Ectodermal cell (in vitro differentiated cells): ENCODE results near the gene VSTM4.

Experiments used
- H3K27ac ChIP-seq: 2 replicates; pipeline ENCODE4 v1.7.0; 2013; ENCODE audit warnings: mild to moderate bottlenecking, low read depth, low read length; ENCODE audit not compliant: insufficient read depth, poor library complexity, severe bottlenecking
- H3K27me3 ChIP-seq: 2 replicates; pipeline ENCODE4 v1.7.0; 2013; ENCODE audit warnings: mild to moderate bottlenecking, low read length; ENCODE audit not compliant: insufficient read depth, control insufficient read depth, poor library complexity, severe bottlenecking
- H3K36me3 ChIP-seq: one replicate; pipeline ENCODE4 v1.7.0; 2013; ENCODE audit warnings: low read length; ENCODE audit not compliant: control insufficient read depth, insufficient read depth
- H3K4me1 ChIP-seq: one replicate; pipeline ENCODE4 v1.7.0; 2013; ENCODE audit warnings: low read length; ENCODE audit not compliant: control insufficient read depth, insufficient read depth
- H3K4me3 ChIP-seq: 2 replicates; pipeline ENCODE4 v1.7.0; 2013; ENCODE audit warnings: low read depth, low read length, control low read depth; ENCODE audit not compliant: insufficient read depth
- H3K9me3 ChIP-seq: 2 replicates; pipeline ENCODE4 v1.7.0; 2013; ENCODE audit warnings: mild to moderate bottlenecking, low read length, moderate library complexity; ENCODE audit not compliant: control insufficient read depth
- WGBS, 2 experiments: methylation state at CpG; one replicate each; pipeline ENCODE4 v1.1.7; 2013; ENCODE audit warnings: missing lambda C conversion rate in 2 of 2; 5-methylcytosine and 5-hydroxymethylcytosine counted together

VSTM4 gene

DNA sequence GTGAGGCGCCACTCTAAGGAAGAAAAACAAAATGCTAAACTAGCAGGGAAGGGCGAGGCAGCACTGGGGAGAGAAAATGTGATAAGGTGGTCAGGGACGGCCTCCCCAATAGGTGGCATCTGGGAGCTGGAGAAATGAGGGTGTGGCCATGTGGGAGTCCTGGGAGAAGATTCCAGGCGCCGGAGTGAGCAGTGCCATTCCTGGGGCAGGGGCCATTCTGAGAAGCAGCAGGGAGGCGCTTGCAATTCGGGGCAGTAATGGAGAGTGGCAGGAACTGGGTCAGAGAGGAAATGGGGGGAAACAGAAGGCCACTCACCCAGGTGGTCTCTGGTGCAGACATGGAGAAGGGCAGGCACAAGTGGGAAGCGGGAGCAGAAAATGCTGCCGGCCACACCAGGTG lies 113.9 kb downstream of the VSTM4 start:
- H3K9me3 ChIP-seq = no peaks in the 10 kb centered on the region
- 52 to 58% methylated on average over 9 of the region's 9 CpGs for WGBS, 2 experiments
- peaks cover 3% of the 10 kb centered on the region for H3K4me1 ChIP-seq
- H3K27ac ChIP-seq = no peak overlapping the region
- no peak overlapping the region for H3K4me3 ChIP-seq
- no peaks in the 10 kb centered on the region for H3K36me3 ChIP-seq
- no peaks in the 10 kb centered on the region for H3K27me3 ChIP-seq

DNA sequence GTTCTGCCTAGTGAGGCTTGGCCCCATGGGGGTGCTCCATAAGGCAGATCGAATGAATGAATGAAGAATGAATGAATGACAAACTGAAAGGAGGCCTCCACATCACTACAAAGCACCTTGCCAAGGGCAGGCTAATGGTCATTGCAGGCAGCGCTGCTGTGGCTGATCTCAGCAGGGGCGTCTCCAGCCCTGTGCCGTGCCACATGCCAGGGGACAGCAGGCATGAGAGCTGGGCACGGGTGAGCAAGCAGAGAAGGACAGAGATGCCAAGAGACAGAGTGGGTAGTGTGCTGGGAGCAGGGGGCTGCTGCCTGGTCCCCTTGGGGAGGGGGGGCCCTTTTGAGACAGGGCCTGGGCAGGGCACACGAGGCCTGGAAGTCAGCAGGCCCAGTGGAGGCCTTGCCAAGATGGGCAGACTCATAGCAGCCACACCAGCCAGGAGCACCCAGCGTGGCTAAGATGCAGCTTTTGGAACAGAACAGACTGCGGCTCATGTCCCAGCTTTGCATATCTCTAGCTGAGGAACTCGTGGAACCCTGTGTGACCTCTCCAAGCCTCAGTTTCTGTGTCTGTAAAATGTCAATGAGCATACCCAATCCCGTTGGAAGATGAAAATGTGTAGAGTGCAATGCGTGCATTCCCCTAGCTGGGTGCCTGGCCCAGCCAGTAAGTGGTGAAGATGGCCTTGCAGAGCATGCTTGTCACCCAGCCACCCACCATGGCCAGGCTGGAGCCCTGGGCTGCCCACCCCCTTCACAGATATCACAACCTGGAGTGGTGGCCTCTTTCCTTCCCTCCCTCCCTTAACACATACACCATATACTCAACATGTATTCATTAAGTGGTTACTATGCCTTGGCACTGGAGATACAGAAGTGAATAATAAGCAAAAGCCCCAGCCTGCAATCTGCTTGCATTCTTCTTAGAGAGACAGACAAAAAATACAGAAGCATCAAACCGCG lies 114.6 kb downstream of the VSTM4 start:
- Histone ChIP-seq H3K27ac (no peak overlapping the region), H3K4me1 (peaks cover 3% of the 10 kb centered on the region), H3K27me3 (no peaks in the 10 kb centered on the region), H3K9me3 (no peaks in the 10 kb centered on the region), H3K4me3 (no peak overlapping the region), H3K36me3 (no peaks in the 10 kb centered on the region)
- WGBS, 2 experiments = 91% methylated on average over 13 of the region's 13 CpGs

DNA sequence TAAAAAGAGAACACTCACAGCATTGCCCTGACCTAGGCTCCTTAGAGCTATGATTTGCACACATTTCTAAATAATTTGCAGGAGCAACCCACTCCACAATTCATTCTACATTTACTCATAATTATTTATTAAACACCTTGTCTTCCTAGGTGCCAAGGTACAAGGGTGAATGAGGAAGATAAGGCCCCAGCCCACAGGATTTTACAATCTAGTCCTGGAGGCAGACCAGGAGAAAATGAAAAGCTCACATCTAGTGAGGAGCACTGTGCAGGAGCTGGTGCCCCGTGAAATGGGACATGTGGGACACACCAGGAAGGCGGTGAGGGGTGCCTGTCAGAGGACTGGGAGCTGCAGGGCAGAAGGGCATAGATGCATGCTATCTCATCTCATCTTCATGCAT lies 116.0 kb downstream of the VSTM4 start:
- Histone ChIP-seq H3K27ac (no peak overlapping the region), H3K36me3 (no peaks in the 10 kb centered on the region), H3K27me3 (no peaks in the 10 kb centered on the region), H3K4me1 (peaks cover 3% of the 10 kb centered on the region), H3K4me3 (no peak overlapping the region), H3K9me3 (no peaks in the 10 kb centered on the region)
- WGBS, 2 experiments = 88 to 94% methylated on average over 2 of the region's 2 CpGs

DNA sequence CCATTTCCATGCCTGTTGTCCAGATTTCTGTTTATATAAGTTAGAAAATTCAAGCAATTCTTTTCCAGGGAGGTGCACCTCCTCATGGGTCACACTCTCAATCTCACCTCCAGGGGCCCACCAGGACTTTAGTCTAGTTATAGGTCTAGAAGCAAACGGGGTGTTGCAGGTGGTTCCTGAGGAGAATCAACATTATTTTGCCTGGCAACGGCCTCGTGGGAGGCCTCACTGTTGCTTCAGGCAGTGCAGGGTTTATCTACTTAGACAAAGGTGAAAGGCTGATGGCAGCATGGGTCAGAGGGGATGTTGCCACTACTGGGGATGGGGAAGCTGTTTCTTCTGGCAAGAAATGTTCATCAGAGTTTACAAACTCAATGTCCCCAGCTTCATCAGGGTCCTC lies 119.0 kb downstream of the VSTM4 start:
- Histone ChIP-seq H3K36me3 (no peaks in the 10 kb centered on the region), H3K4me1 (no peaks in the 10 kb centered on the region), H3K27me3 (no peaks in the 10 kb centered on the region), H3K27ac (no peak overlapping the region), H3K4me3 (no peak overlapping the region), H3K9me3 (no peaks in the 10 kb centered on the region)
- 72 to 81% methylated on average over 3 of the region's 3 CpGs for WGBS, 2 experiments

DNA sequence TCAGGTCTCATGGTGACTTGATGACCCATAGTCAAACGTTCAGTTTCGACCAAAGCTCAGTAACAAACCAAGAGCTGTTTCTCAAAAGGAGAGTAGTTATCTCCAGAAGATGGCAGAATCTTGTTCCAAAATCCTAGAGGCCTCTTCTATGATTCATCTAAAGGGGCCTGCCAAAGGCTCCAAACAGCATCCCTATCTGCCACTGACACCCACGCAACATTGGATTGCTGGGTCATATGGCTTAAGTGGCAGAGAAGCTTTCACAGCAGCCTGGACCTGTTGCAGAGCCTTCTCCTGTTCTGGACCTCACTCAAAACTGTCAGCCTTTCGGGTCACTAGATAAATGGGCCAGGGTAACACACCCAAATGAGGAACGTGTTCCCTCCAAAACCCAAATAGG lies 121.7 kb downstream of the VSTM4 start:
- Histone ChIP-seq H3K4me3 (no peak overlapping the region), H3K4me1 (no peaks in the 10 kb centered on the region), H3K27me3 (no peaks in the 10 kb centered on the region), H3K27ac (no peak overlapping the region), H3K36me3 (no peaks in the 10 kb centered on the region), H3K9me3 (no peaks in the 10 kb centered on the region)
- WGBS, 2 experiments = 94 to 95% methylated on average over 5 of the region's 5 CpGs

DNA sequence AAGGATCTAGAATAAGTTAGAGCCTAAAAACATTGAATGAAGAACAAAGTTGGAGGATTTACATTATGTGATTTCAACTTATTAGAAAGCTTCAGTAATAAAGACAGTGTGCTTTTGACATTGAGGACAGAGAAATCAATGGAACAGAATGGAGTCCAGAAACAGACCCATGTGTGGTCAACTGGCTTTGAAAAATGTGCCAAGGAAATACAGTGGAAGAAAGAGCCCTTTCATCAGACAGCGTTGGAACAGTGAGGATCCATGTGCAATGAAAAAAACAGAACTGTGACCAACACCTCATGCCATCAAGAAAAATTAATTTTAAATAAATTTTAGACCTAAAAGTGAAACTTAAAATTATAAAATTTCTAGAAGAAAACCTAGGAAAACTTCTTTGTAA lies 125.1 kb downstream of the VSTM4 start:
- 89 to 100% methylated on average over 1 of the region's 1 CpG for WGBS, 2 experiments
- Histone ChIP-seq H3K27me3 (no peaks in the 10 kb centered on the region), H3K4me3 (no peak overlapping the region), H3K4me1 (no peaks in the 10 kb centered on the region), H3K36me3 (no peaks in the 10 kb centered on the region), H3K9me3 (no peaks in the 10 kb centered on the region), H3K27ac (no peak overlapping the region)

DNA sequence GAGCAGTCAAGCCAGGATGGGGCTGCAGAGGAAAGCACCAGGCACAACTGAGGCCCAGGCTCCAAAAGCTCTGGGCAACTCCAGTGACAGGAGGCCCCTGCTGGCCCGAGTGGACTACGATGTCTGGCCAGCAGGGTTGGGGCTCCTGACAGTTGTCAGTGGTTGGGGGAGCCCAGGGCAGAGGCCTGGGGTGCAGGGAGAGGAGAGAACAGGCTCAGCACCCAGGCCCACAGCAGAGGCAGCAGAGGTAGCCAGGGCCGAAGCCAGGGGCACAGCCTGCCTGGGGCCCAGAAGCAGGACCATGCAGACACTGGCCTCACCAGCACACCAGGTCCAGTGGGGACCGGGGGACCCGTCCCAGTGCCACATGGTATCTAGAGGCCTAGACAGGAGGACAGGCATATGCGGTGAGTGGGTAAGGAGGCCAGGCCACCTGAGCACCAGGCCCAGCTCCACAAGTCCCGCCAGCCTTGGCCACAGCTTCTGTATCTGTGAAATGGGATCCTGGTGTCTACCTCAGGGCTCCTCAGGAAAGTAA lies 129.6 kb downstream of the VSTM4 start:
- no peak overlapping the region for H3K4me3 ChIP-seq
- no peak overlapping the region for H3K27ac ChIP-seq
- H3K36me3 ChIP-seq = no peaks in the 10 kb centered on the region
- H3K4me1 ChIP-seq = no peaks in the 10 kb centered on the region
- no peaks in the 10 kb centered on the region for H3K27me3 ChIP-seq
- 93 to 94% methylated on average over 7 of the region's 7 CpGs for WGBS, 2 experiments
- no peaks in the 10 kb centered on the region for H3K9me3 ChIP-seq

DNA sequence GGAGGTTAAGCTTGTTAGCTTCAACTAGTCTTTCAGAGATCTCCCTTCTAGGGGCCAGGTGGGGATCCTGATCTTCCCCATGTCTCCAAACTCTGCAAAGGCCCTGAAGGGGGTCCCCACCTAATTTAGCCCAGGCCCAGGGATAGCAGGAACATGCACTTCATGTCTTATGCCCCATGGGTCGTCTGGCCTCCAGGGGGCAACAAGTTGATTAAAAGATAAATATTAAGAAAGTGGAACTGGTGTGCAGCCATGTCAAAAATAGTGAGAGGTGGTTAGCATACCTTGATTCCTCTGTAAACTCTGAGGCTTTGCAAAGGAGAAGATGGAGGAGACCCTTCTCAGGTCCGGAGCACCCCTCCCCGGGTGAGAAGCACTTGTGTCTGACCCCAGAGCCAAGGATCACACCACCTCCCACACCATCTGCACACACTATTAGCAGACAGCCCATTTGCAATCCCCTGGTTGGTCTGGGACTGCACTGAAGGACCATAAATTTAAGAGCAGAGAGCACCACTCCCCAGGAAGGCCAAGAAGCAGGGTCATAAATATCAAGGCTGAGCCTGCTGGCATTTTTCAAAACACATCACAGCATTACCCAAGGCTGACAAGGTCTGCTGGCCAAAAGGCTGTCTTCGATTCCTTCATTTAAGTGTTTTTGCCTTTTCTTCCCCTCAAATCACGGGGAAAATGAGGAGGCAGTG lies 131.5 kb downstream of the VSTM4 start:
- Histone ChIP-seq H3K27me3 (no peaks in the 10 kb centered on the region), H3K4me1 (no peaks in the 10 kb centered on the region), H3K27ac (no peak overlapping the region), H3K36me3 (no peaks in the 10 kb centered on the region), H3K4me3 (no peak overlapping the region), H3K9me3 (no peaks in the 10 kb centered on the region)
- 91 to 92% methylated on average over 5 of the region's 5 CpGs for WGBS, 2 experiments

DNA sequence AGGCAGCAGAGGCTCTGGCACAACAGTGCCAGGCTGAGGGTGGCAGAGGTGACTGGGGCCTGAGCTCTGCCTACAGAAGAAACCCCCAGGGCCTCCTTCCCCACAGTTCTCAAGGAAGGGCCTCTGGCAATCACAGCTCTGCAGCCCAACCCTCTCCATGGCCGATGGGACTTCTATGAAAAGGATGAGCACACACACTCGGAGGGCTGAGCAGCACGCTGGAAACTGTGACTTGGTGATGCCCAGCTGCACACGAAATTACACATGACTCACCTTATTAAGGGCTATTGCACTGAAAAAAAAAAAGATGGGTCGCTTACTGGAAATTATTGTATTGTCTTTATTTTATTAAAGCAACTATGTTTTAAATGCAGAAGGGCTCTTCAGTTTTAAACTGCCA lies 132.7 kb downstream of the VSTM4 start:
- 88 to 91% methylated on average over 4 of the region's 5 CpGs for WGBS, 2 experiments
- no peak overlapping the region for H3K4me3 ChIP-seq
- no peaks in the 10 kb centered on the region for H3K4me1 ChIP-seq
- H3K27ac ChIP-seq = no peak overlapping the region
- no peaks in the 10 kb centered on the region for H3K9me3 ChIP-seq
- no peaks in the 10 kb centered on the region for H3K27me3 ChIP-seq
- H3K36me3 ChIP-seq = no peaks in the 10 kb centered on the region

DNA sequence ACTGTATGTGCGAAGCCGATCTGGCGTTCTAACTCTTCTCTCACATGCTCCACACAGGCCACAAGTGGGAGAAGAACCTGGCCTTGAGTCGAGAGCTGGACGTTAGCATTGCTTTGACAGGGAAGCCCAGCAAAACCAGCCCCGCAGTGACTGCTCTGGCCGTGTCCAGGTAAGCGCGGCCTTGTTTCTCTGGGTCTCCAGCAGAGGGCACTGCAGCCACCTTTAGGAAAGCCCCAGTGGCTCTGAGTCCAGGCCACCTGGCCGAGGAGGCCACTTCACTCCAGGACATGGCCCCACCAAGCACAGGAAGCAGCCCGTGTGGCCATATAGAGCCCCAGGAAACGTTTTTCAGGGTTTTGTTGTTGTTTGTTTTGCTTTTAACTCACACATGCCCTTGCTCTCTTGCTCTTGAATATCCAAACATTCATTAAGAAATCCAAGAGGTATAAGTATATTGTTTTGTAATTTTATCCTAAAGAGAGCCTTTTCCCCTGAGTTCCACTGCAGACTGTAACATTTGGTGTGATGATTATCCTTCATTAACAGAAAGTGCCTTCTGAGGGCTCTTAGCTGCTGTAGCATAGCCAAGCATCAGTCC lies 133.9 kb downstream of the VSTM4 start:
- no peaks in the 10 kb centered on the region for H3K9me3 ChIP-seq
- no peak overlapping the region for H3K4me3 ChIP-seq
- H3K4me1 ChIP-seq = no peaks in the 10 kb centered on the region
- H3K27ac ChIP-seq = no peak overlapping the region
- 29 to 36% methylated on average over 11 to 12 of the region's 12 CpGs for WGBS, 2 experiments
- H3K36me3 ChIP-seq = no peaks in the 10 kb centered on the region
- no peaks in the 10 kb centered on the region for H3K27me3 ChIP-seq
